SJCRH30 (cell line): ENCODE data around the gene AHNAK. TPM values are rescaled to one million over a fixed set of nuclear protein-coding genes. Genes with fewer than 3 reads are reported as not detected.
A peak's percentile ranks its signal among the peaks of the same experiment; 100 is the strongest.
"Not testable (repeated sequence)": the region's sequence is repeated elsewhere in the genome, so short reads cannot be mapped to it uniquely, and the experiment has no call there.

ENCODE experiments used
- DNase-seq, 2 experiments: peaks; one replicate each; pipeline ENCODE4 v3.0.0-alpha.2; 2015 to 2020
- H3K27ac ChIP-seq: fragments of 250-450 bp; sonication (Bioruptor Pico); 2 replicates; pipeline ENCODE4 v1.5.1; 2020; ENCODE audit warnings: mild to moderate bottlenecking, moderate library complexity
- H3K27me3 ChIP-seq: fragments of 250-450 bp; sonication (Bioruptor Pico); 2 replicates; pipeline ENCODE4 v1.5.1; 2020; ENCODE audit warnings: mild to moderate bottlenecking, moderate library complexity
- H3K36me3 ChIP-seq: fragments of 250-450 bp; sonication (Bioruptor Pico); 2 replicates; pipeline ENCODE4 v1.5.1; 2020; ENCODE audit warnings: mild to moderate bottlenecking, moderate library complexity
- H3K4me1 ChIP-seq: fragments of 250-450 bp; sonication (Bioruptor Pico); 2 replicates; pipeline ENCODE4 v1.5.1; 2020; ENCODE audit warnings: mild to moderate bottlenecking, moderate library complexity
- H3K4me3 ChIP-seq: fragments of 250-450 bp; sonication (Bioruptor Pico); 2 replicates; pipeline ENCODE4 v1.5.1; 2020; ENCODE audit warnings: mild to moderate bottlenecking, moderate library complexity
- H3K9me3 ChIP-seq: fragments of 250-450 bp; sonication (Bioruptor Pico); replicated peaks from 2 replicates; pipeline ENCODE4 v1.5.1; 2020; ENCODE audit warnings: mild to moderate bottlenecking, moderate library complexity
- total RNA-seq: library from RNA; depleted of rRNA; stranded (reverse); fragments of >200 nt; shearing (Covaris generic); gene quantifications from 2 replicates; pipeline ENCODE4 v1.2.3, GENCODE V29; 2014

Gene AHNAK
- total RNA-seq, 1 experiment from 2014 or later: 10.3 TPM

GRCh38 chr11:62505059-62505439, 41.6 kb downstream of the AHNAK start:
- Histone ChIP-seq H3K4me1 (no peaks in the 10 kb centered on the region; the same call in 1 of the 2 replicates), H3K27ac (no peak overlapping the region), H3K27me3 (0 out of 2 replicates have a peak, but pooled peaks cover 6% of the 10 kb centered on the region), H3K9me3 (no peaks in the 10 kb centered on the region), H3K4me3 (no peak overlapping the region), H3K36me3 (no peaks in the 10 kb centered on the region)
- DNase-seq: no peak

GRCh38 chr11:62504158-62504973, 42.2 kb downstream of the AHNAK start:
- Histone ChIP-seq H3K27me3 (0 out of 2 replicates have a peak, but pooled peaks cover 6% of the 10 kb centered on the region), H3K4me1 (no peaks in the 10 kb centered on the region; the same call in 1 of the 2 replicates), H3K9me3 (no peaks in the 10 kb centered on the region), H3K36me3 (no peaks in the 10 kb centered on the region), H3K27ac (no peak overlapping the region), H3K4me3 (no peak overlapping the region)
- no peak for DNase-seq

GRCh38 chr11:62502030-62502730, 44.4 kb downstream of the AHNAK start:
- no peaks in the 10 kb centered on the region for H3K36me3 ChIP-seq
- DNase-seq: no peak
- no peaks in the 10 kb centered on the region for H3K9me3 ChIP-seq
- no peak overlapping the region for H3K4me3 ChIP-seq
- H3K27ac ChIP-seq: no peak overlapping the region
- no peaks in the 10 kb centered on the region; the same call in 1 of the 2 replicates for H3K4me1 ChIP-seq
- H3K27me3 ChIP-seq: 0 out of 2 replicates have a peak, but pooled peaks cover 6% of the 10 kb centered on the region

GRCh38 chr11:62501432-62501891, 45.1 kb downstream of the AHNAK start:
- H3K36me3 ChIP-seq: no peaks in the 10 kb centered on the region
- no peak overlapping the region for H3K4me3 ChIP-seq
- H3K27me3 ChIP-seq: 0 out of 2 replicates have a peak, but pooled peaks cover 6% of the 10 kb centered on the region
- H3K27ac ChIP-seq: no peak overlapping the region
- no peaks in the 10 kb centered on the region for H3K9me3 ChIP-seq
- DNase-seq: no peak
- H3K4me1 ChIP-seq: no peaks in the 10 kb centered on the region; the same call in 1 of the 2 replicates

GRCh38 chr11:62500650-62501030, 46.0 kb downstream of the AHNAK start:
- H3K4me1 ChIP-seq: no peaks in the 10 kb centered on the region; the same call in 1 of the 2 replicates
- H3K27me3 ChIP-seq: 0 out of 2 replicates have a peak, but pooled peaks cover 4% of the 10 kb centered on the region
- no peaks in the 10 kb centered on the region for H3K36me3 ChIP-seq
- H3K27ac ChIP-seq: no peak overlapping the region
- no peak overlapping the region for H3K4me3 ChIP-seq
- DNase-seq: no peak
- H3K9me3 ChIP-seq: no peaks in the 10 kb centered on the region

- 0 out of 2 replicates have a peak, but pooled peaks cover 1% of the 10 kb centered on the region for H3K27me3 ChIP-seq
- H3K36me3 ChIP-seq: no peaks in the 10 kb centered on the region
- no peak overlapping the region for H3K27ac ChIP-seq
- H3K9me3 ChIP-seq: no peaks in the 10 kb centered on the region
- no peaks in the 10 kb centered on the region; the same call in 1 of the 2 replicates for H3K4me1 ChIP-seq
- no peak for DNase-seq
- H3K4me3 ChIP-seq: no peak overlapping the region
Observed at GRCh38 chr11:62499944-62500649, 46.5 kb downstream of the AHNAK start.

GRCh38 chr11:62499311-62499943, 47.2 kb downstream of the AHNAK start:
- H3K27me3 ChIP-seq, H3K27ac ChIP-seq, H3K4me3 ChIP-seq, H3K9me3 ChIP-seq, H3K36me3 ChIP-seq, H3K4me1 ChIP-seq: not testable (repeated sequence)
- DNase-seq: peak; percentile 53 to 60

GRCh38 chr11:62498492-62499286, 47.9 kb downstream of the AHNAK start:
- Histone ChIP-seq H3K27ac (no peak overlapping the region), H3K27me3 (no peaks in the 10 kb centered on the region), H3K9me3 (no peaks in the 10 kb centered on the region), H3K36me3 (no peaks in the 10 kb centered on the region), H3K4me1 (no peaks in the 10 kb centered on the region; the same call in 1 of the 2 replicates), H3K4me3 (no peak overlapping the region)
- DNase-seq: no peak

GRCh38 chr11:62498031-62498430, 48.6 kb downstream of the AHNAK start:
- no peak for DNase-seq
- no peaks in the 10 kb centered on the region for H3K36me3 ChIP-seq
- H3K4me1 ChIP-seq: no peaks in the 10 kb centered on the region; the same call in 1 of the 2 replicates
- H3K9me3 ChIP-seq: no peaks in the 10 kb centered on the region
- no peak overlapping the region for H3K27ac ChIP-seq
- H3K27me3 ChIP-seq: no peaks in the 10 kb centered on the region
- no peak overlapping the region for H3K4me3 ChIP-seq

- no peaks in the 10 kb centered on the region for H3K27me3 ChIP-seq
- no peak overlapping the region for H3K4me3 ChIP-seq
- H3K27ac ChIP-seq: no peak overlapping the region
- no peaks in the 10 kb centered on the region for H3K9me3 ChIP-seq
- no peaks in the 10 kb centered on the region for H3K36me3 ChIP-seq
- H3K4me1 ChIP-seq: no peaks in the 10 kb centered on the region; the same call in 1 of the 2 replicates
- DNase-seq: no peak
Observed at GRCh38 chr11:62497132-62497801, 49.3 kb downstream of the AHNAK start.

GRCh38 chr11:62496676-62497075, 49.9 kb downstream of the AHNAK start:
- H3K9me3 ChIP-seq: no peaks in the 10 kb centered on the region
- no peak overlapping the region for H3K4me3 ChIP-seq
- no peaks in the 10 kb centered on the region for H3K36me3 ChIP-seq
- H3K27me3 ChIP-seq: no peaks in the 10 kb centered on the region
- no peaks in the 10 kb centered on the region; the same call in 1 of the 2 replicates for H3K4me1 ChIP-seq
- H3K27ac ChIP-seq: no peak overlapping the region
- no peak for DNase-seq

- H3K9me3 ChIP-seq: no peaks in the 10 kb centered on the region
- H3K36me3 ChIP-seq: no peaks in the 10 kb centered on the region
- H3K27me3 ChIP-seq: no peaks in the 10 kb centered on the region
- DNase-seq: no peak
- H3K4me3 ChIP-seq: no peak overlapping the region
- H3K27ac ChIP-seq: no peak overlapping the region
- no peaks in the 10 kb centered on the region for H3K4me1 ChIP-seq
Observed at GRCh38 chr11:62494246-62494645, 52.4 kb downstream of the AHNAK start.

- DNase-seq: no peak
- H3K9me3 ChIP-seq: no peaks in the 10 kb centered on the region
- H3K4me1 ChIP-seq: no peaks in the 10 kb centered on the region
- H3K27me3 ChIP-seq: no peaks in the 10 kb centered on the region
- no peak overlapping the region for H3K4me3 ChIP-seq
- H3K36me3 ChIP-seq: no peaks in the 10 kb centered on the region
- no peak overlapping the region for H3K27ac ChIP-seq
Observed at GRCh38 chr11:62493801-62494200, 52.8 kb downstream of the AHNAK start.
